GM23248 (cell line): Measurements from ENCODE around the gene OR51F1. TPM values are rescaled to one million over a fixed set of nuclear protein-coding genes. Genes with fewer than 3 reads are reported as not detected.
"Not testable (repeated sequence)": the region's sequence is repeated elsewhere in the genome, so short reads cannot be mapped to it uniquely, and the experiment has no call there.

ENCODE experiments used
- DNase-seq: peaks from one replicate; pipeline ENCODE4 v3.0.0-alpha.2; 2015
- H2AFZ ChIP-seq: fragments of 200-600 bp; sonication (generic); 2 replicates; pipeline ENCODE4 v1.6.1; 2016; ENCODE audit warnings: antibody characterized with exemption
- H3F3A ChIP-seq: fragments of 200-600 bp; sonication (generic); 2 replicates; pipeline ENCODE4 v1.6.1; 2016; ENCODE audit warnings: mild to moderate bottlenecking, antibody characterized with exemption, mixed run types; ENCODE audit not compliant: insufficient read depth
- H3K27ac ChIP-seq: fragments of 200-600 bp; sonication (generic); 2 replicates; pipeline ENCODE4 v1.5.1; 2016; ENCODE audit warnings: mild to moderate bottlenecking
- H3K27me3 ChIP-seq: fragments of 200-600 bp; sonication (generic); replicated peaks from 2 replicates; pipeline ENCODE4 v1.6.1; 2016; ENCODE audit warnings: mild to moderate bottlenecking; ENCODE audit not compliant: insufficient read depth
- H3K36me3 ChIP-seq: fragments of 200-600 bp; sonication (generic); 2 replicates; pipeline ENCODE4 v1.6.1; 2016; ENCODE audit warnings: low read depth, mild to moderate bottlenecking
- H3K4me1 ChIP-seq: fragments of 200-600 bp; sonication (generic); 2 replicates; pipeline ENCODE4 v1.6.1; 2016; ENCODE audit warnings: mild to moderate bottlenecking; ENCODE audit not compliant: insufficient read depth
- H3K4me2 ChIP-seq: fragments of 200-600 bp; sonication (generic); one replicate; pipeline ENCODE4 v1.6.1; 2016; ENCODE audit warnings: mild to moderate bottlenecking; ENCODE audit not compliant: unreplicated experiment
- H3K4me3 ChIP-seq: fragments of 200-600 bp; sonication (generic); 2 replicates; pipeline ENCODE4 v1.5.1; 2016; ENCODE audit warnings: mild to moderate bottlenecking
- H3K79me2 ChIP-seq: fragments of 200-600 bp; sonication (generic); 2 replicates; pipeline ENCODE4 v1.6.1; 2016; ENCODE audit warnings: mild to moderate bottlenecking; ENCODE audit not compliant: insufficient read depth
- H3K9ac ChIP-seq: fragments of 200-600 bp; sonication (generic); 2 replicates; pipeline ENCODE4 v1.6.1; 2016; ENCODE audit warnings: mild to moderate bottlenecking
- H3K9me2 ChIP-seq: fragments of 200-600 bp; sonication (generic); 2 replicates; pipeline ENCODE4 v1.6.1; 2016; ENCODE audit warnings: mixed run types, mild to moderate bottlenecking, moderate library complexity; ENCODE audit not compliant: insufficient read depth
- H3K9me3 ChIP-seq: fragments of 200-600 bp; sonication (generic); one replicate; pipeline ENCODE4 v1.6.1; 2017; ENCODE audit warnings: low read depth
- H4K20me1 ChIP-seq: fragments of 200-600 bp; sonication (generic); 2 replicates; pipeline ENCODE4 v1.6.0; 2016; ENCODE audit not compliant: insufficient read depth
- EZH2 ChIP-seq: fragments of 200-600 bp; sonication (generic); IDR thresholded peaks from 2 replicates; pipeline ENCODE4 v1.6.1; 2018; ENCODE audit warnings: antibody characterized with exemption, mild to moderate bottlenecking; ENCODE audit not compliant: insufficient read depth, poor library complexity, severe bottlenecking
- EZH2phosphoT487 ChIP-seq: fragments of 200-600 bp; sonication (generic); IDR thresholded peaks from 2 replicates; pipeline ENCODE4 v1.6.1; 2018; ENCODE audit warnings: antibody characterized with exemption, moderate library complexity, mild to moderate bottlenecking, low read depth; ENCODE audit not compliant: insufficient read depth
- WGBS, 2 experiments: methylation state at CpG; one replicate each; pipeline ENCODE4 v1.1.6; 2015 to 2017; ENCODE audit warnings: low lambda C conversion rate in 2 of 2, low coverage in 1 of 2; ENCODE audit errors: missing lambda C conversion rate in 2 of 2; 5-methylcytosine and 5-hydroxymethylcytosine counted together
- in situ Hi-C: fragments of 300-500 bp; cut with MboI; formaldehyde crosslinking; loops from 2 replicates; pipeline ENCODE4 v1.15.0; 2020
- polyA plus RNA-seq: library from polyadenylated mRNA; unstranded; fragments of >200 nt; fragmentation: Nextera tagmentation; extraction: Ambion mirVana; gene quantifications from 2 replicates; pipeline ENCODE4 v1.2.1, GENCODE V29; 2016
- total RNA-seq: library from RNA; depleted of rRNA; stranded (reverse); fragments of >200 nt; shearing (Covaris generic); gene quantifications from 2 replicates; pipeline ENCODE4 v1.2.3, GENCODE V29; 2014; rRNA removed

The OR51F1 gene
- total RNA-seq (not detected in 2 replicates), polyA plus RNA-seq (not detected in 2 replicates)

GRCh38 chr11:4769838-4770237, at the start of gene OR51F1:
TSS of gene OR51F1 (minus strand) at chr11:4769938. CDS start at chr11:4769938, 0 bp downstream.
- no peaks in the 10 kb centered on the region for H3K9me3 ChIP-seq
- in situ Hi-C loops = no loop called here
- no peaks in the 10 kb centered on the region for H3K36me3 ChIP-seq
- WGBS, 2 experiments = 36 to 53% methylated on average over 1 of the region's 1 CpG
- H3K4me2 ChIP-seq = no peak within 1 kb of the TSS
- no peaks in the 10 kb centered on the region for H4K20me1 ChIP-seq
- no peaks in the 10 kb centered on the region for H3K27me3 ChIP-seq
- H3K4me1 ChIP-seq = no peaks in the 10 kb centered on the region
- no peak within 1 kb of the TSS for H3K27ac ChIP-seq
- no peak for DNase-seq
- H3K9ac ChIP-seq = no peak within 1 kb of the TSS
- no peaks in the 10 kb centered on the region for H3F3A ChIP-seq
- H2AFZ ChIP-seq = no peak within 1 kb of the TSS
- H3K4me3 ChIP-seq = no peak within 1 kb of the TSS
- no peaks in the 10 kb centered on the region for H3K9me2 ChIP-seq
- TF ChIP-seq EZH2 (no peak), EZH2phosphoT487 (no peak)
- no peaks in the 10 kb centered on the region for H3K79me2 ChIP-seq

GRCh38 chr11:4809246-4809645, 39.5 kb upstream of the OR51F1 start:
- Histone ChIP-seq H3K4me1 (no peaks in the 10 kb centered on the region), H3K4me2 (no peak overlapping the region), H2AFZ (no peak overlapping the region), H3K79me2 (no peaks in the 10 kb centered on the region), H3K9me2 (no peaks in the 10 kb centered on the region), H3K36me3 (no peaks in the 10 kb centered on the region), H3K9ac (no peak overlapping the region), H4K20me1 (no peaks in the 10 kb centered on the region), H3K27me3 (no peaks in the 10 kb centered on the region), H3K9me3 (no peaks in the 10 kb centered on the region), H3F3A (no peaks in the 10 kb centered on the region), H3K4me3 (no peak overlapping the region), H3K27ac (no peak overlapping the region)
- TF ChIP-seq EZH2phosphoT487 = no peak
- DNase-seq = no peak
- in situ Hi-C loops = no loop called here
- 45 to 75% methylated on average over 2 of the region's 2 CpGs for WGBS, 2 experiments

- no peaks in the 10 kb centered on the region for H3K79me2 ChIP-seq
- DNase-seq = no peak
Observed at GRCh38 chr11:4808476-4808875, 38.7 kb upstream of the OR51F1 start.

GRCh38 chr11:4804280-4804679, 34.5 kb upstream of the OR51F1 start, which contains the start of gene OR52R1:
TSS of gene OR52R1 (minus strand) at chr11:4804380. CDS start at chr11:4804380, 0 bp downstream.
- Histone ChIP-seq H4K20me1 (no peaks in the 10 kb centered on the region), H2AFZ (no peak within 1 kb of the TSS), H3K4me3 (no peak within 1 kb of the TSS), H3F3A (no peaks in the 10 kb centered on the region), H3K27ac (no peak within 1 kb of the TSS), H3K9me3 (no peaks in the 10 kb centered on the region), H3K4me2 (no peak within 1 kb of the TSS), H3K79me2 (no peaks in the 10 kb centered on the region), H3K27me3 (no peaks in the 10 kb centered on the region), H3K9ac (no peak within 1 kb of the TSS), H3K9me2 (no peaks in the 10 kb centered on the region), H3K4me1 (no peaks in the 10 kb centered on the region), H3K36me3 (no peaks in the 10 kb centered on the region)
- no peak for TF ChIP-seq EZH2
- TF ChIP-seq EZH2phosphoT487 = no peak
- no peak for DNase-seq
- WGBS, 2 experiments = 12 to 13% methylated on average over 3 of the region's 3 CpGs
- in situ Hi-C loops = no loop called here

More at GRCh38 chr11:4808476-4808875, 38.7 kb upstream of the OR51F1 start:
- H3K4me3 ChIP-seq = no peak overlapping the region
- no peaks in the 10 kb centered on the region for H3K27me3 ChIP-seq
- no peaks in the 10 kb centered on the region for H3K36me3 ChIP-seq
- H3K9me2 ChIP-seq = no peaks in the 10 kb centered on the region
- no peak overlapping the region for H3K4me2 ChIP-seq
- in situ Hi-C loops = no loop called here
- TF ChIP-seq EZH2 (no peak), EZH2phosphoT487 (no peak)
- H3K4me1 ChIP-seq = no peaks in the 10 kb centered on the region
- no peaks in the 10 kb centered on the region for H3F3A ChIP-seq
- H2AFZ ChIP-seq = no peak overlapping the region
- H3K9me3 ChIP-seq = no peaks in the 10 kb centered on the region
- WGBS, 2 experiments = 20 to 22% methylated on average over 1 of the region's 1 CpG
- no peaks in the 10 kb centered on the region for H4K20me1 ChIP-seq
- no peak overlapping the region for H3K27ac ChIP-seq
- H3K9ac ChIP-seq = no peak overlapping the region

GRCh38 chr11:4801316-4801715, 31.6 kb upstream of the OR51F1 start:
- H3K9me2 ChIP-seq, H3K27me3 ChIP-seq, H3K4me3 ChIP-seq, H4K20me1 ChIP-seq, H3F3A ChIP-seq, H2AFZ ChIP-seq, H3K9me3 ChIP-seq, DNase-seq, H3K4me1 ChIP-seq, H3K4me2 ChIP-seq, H3K9ac ChIP-seq, in situ Hi-C loops, H3K79me2 ChIP-seq, H3K27ac ChIP-seq, H3K36me3 ChIP-seq: not testable (repeated sequence)
- 34 to 35% methylated on average over 5 of the region's 5 CpGs for WGBS, 2 experiments
